Measurements from ENCODE around the gene ARHGAP23. TPM values are rescaled to one million over a fixed set of nuclear protein-coding genes. Genes with fewer than 3 reads are reported as not detected.
A peak's percentile ranks its signal among the peaks of the same experiment; 100 is the strongest.

Gene ARHGAP23
- total and polyA plus RNA-seq, 2 donors (not counting 3 experiments of a cell fraction or from before 2014, with no cell fraction given) = 25.4 to 190 TPM

GRCh38 chr17:38464723-38465390 is 36.6 kb downstream of the ARHGAP23 start:
- FAIRE-seq = no peak
- Histone ChIP-seq H3K27ac (ENCODE audit: insufficient read depth, low read depth, low read length) (peak overlapping the region; percentile 65), H3K9ac (replicated peaks; ENCODE audit: extremely low read depth, insufficient read depth, low read length) (peak overlapping the region; percentile 70), H3K4me1 (ENCODE audit: control insufficient read depth, extremely low read depth, insufficient read depth, low read length) (peaks cover 22% of the 10 kb centered on the region), H2AFZ (ENCODE audit: low read depth, low read length) (no peak overlapping the region), H4K20me1 (replicated peaks; ENCODE audit: control insufficient read depth, extremely low read depth, insufficient read depth, low read length) (no peaks in the 10 kb centered on the region), H3K27me3 (ENCODE audit: control insufficient read depth in 2 of 2, insufficient read depth in 2 of 2, low read length in 2 of 2) (no peaks in the 10 kb centered on the region), H3K36me3 (ENCODE audit: control insufficient read depth in 2 of 2, extremely low read depth in 1 of 2, insufficient read depth in 2 of 2, low read length in 2 of 2) (peaks cover 30 to 58% of the 10 kb centered on the region in 2 experiments), H3K9me3 (replicated peaks; ENCODE audit: control insufficient read depth, insufficient read depth, low read length) (no peaks in the 10 kb centered on the region), H3K9me1 (replicated peaks; ENCODE audit: control insufficient read depth, extremely low read depth, insufficient read depth, low read length) (no peaks in the 10 kb centered on the region), H3K79me2 (ENCODE audit: control insufficient read depth, insufficient read depth, low read length) (peaks cover 71% of the 10 kb centered on the region), H3K4me3 (replicated peaks in 1 of 3; ENCODE audit: insufficient read depth in 1 of 3, low read depth in 1 of 3, low read length in 3 of 3) (peak overlapping the region in 1 of 3 experiments; percentile 23), H3K4me2 (ENCODE audit: insufficient read depth, low read length) (peak overlapping the region; percentile 1)
- ChIA-PET CTCF (interaction anchor here (1.0 to 2.1 kb wide), 7 partner anchors 9 to 116 kb away, joined by 3 to 20 read pairs (median 5); no protein-coding TSS in a partner anchor), POLR2A (interaction anchor here (1.0 to 2.0 kb wide), 3 partner anchors 13 to 15 kb away, joined by 3 to 11 read pairs (median 3); no protein-coding TSS in a partner anchor)
- BruUV-seq (replicated peaks) = no TSS peak
- TF ChIP-seq, protein P1, sequence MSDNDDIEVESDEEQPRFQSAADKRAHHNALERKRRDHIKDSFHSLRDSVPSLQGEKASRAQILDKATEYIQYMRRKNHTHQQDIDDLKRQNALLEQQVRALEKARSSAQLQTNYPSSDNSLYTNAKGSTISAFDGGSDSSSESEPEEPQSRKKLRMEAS (IDR thresholded peaks at IDR 0.05; ENCODE audit: insufficient read depth, insufficient read length) = peak; percentile 22
- TF ChIP-seq POLR2A (IDR thresholded peaks at IDR 0.05; ENCODE audit: low read depth, low read length) (peak; percentile 64), POLR2AphosphoS5 (IDR thresholded peaks at IDR 0.05; ENCODE audit: insufficient read depth, low read depth, low read length) (peak; percentile 52), GATA2 (IDR thresholded peaks at IDR 0.05; ENCODE audit: insufficient read depth, insufficient read length, low read depth, low read length) (no peak)
- DNase-seq (ENCODE audit: low read depth, low spot score) = peak; percentile 81
- dilution Hi-C loops (cut with MboI; ENCODE audit: extremely low pct_ligation_motif_present, low sequenced_read_pairs) = no loop called here
- intact Hi-C loops (cut with micrococcal nuclease) = loop anchor here (1.0 kb wide), 1 partner anchor 13 kb away; no protein-coding TSS in a partner anchor
